Skeletal muscle satellite cell (primary cell): ENCODE data around the gene ZIC2.

Experiments
- H3K27me3 ChIP-seq: 2 replicates; pipeline ENCODE4 v1.7.0; 2013; ENCODE audit warnings: low read length; ENCODE audit not compliant: control insufficient read depth, insufficient read depth
- H3K36me3 ChIP-seq: 2 replicates; pipeline ENCODE4 v1.7.0; 2013; ENCODE audit warnings: mild to moderate bottlenecking, control low read depth, low read length; ENCODE audit not compliant: insufficient read depth
- H3K4me1 ChIP-seq: 2 replicates; pipeline ENCODE4 v1.7.0; 2013; ENCODE audit warnings: low read length; ENCODE audit not compliant: control insufficient read depth, insufficient read depth
- H3K4me2 ChIP-seq: 2 replicates; pipeline ENCODE4 v1.7.0; 2013; ENCODE audit warnings: mild to moderate bottlenecking, low read length
- H3K4me3 ChIP-seq: 2 replicates; pipeline ENCODE4 v1.7.0; 2013; ENCODE audit warnings: low read length
- H3K9ac ChIP-seq: 2 replicates; pipeline ENCODE4 v1.7.0; 2013; ENCODE audit warnings: mild to moderate bottlenecking, low read depth, low read length, moderate library complexity
- H3K9me3 ChIP-seq: replicated peaks from 2 replicates; pipeline ENCODE4 v1.7.0; 2013; ENCODE audit warnings: mild to moderate bottlenecking, control low read depth, low read length

ZIC2 gene

DNA sequence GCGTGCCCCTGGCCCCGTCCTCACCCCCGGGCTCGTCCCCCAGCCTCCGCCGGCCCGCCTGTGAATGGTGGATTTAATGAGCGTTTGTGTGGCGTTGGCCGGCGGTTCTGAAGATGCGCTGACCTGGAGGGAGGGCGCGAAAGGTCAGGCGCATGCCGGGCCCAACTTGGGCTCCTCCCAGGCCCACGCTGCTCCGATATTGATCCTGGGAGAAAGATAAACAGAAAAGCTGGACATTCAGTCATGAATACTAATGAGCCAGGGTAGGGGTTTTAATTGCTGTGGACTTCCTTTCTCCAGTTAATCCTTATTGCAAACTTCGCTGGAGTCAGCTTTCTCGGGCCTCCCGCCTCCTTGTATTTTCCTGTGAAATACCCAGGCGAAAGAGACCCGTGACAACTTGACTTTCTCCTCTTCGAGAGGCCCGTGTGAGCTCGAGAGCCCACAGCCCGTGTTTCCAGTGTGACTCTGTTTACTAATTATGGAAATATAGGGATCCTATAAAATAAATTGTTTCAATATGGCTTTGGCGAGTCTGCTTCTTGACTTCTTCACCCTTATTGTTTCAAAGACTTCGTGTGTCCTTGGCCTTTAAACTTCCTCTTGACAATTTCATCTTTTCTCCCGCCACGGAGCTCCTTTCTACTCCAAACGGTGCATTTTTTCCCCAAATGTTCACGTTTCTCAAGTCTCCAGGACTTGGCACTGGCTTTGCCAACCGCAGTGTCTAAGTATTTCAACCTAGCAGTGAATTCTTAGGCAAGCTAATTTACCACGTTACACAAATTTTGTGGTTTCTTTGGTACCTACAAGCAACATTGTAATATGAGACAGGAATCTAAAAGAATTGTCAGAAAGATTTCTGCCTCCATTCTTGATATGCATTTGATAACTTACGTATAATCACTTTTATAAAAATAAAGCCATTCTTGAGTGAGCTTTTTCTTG lies 10.5 kb downstream of the ZIC2 start:
- no peak overlapping the region for H3K4me3 ChIP-seq
- H3K4me1 ChIP-seq = no peaks in the 10 kb centered on the region
- H3K4me2 ChIP-seq = no peak overlapping the region
- H3K9ac ChIP-seq = no peak overlapping the region
- H3K9me3 ChIP-seq = no peaks in the 10 kb centered on the region
- H3K36me3 ChIP-seq = no peaks in the 10 kb centered on the region
- peaks cover 99% of the 10 kb centered on the region for H3K27me3 ChIP-seq

GRCh38 chr13:99992949-99993351 lies 11.4 kb downstream of the ZIC2 start:
- Histone ChIP-seq H3K9ac (no peak overlapping the region), H3K36me3 (no peaks in the 10 kb centered on the region), H3K4me2 (no peak overlapping the region), H3K4me1 (no peaks in the 10 kb centered on the region), H3K27me3 (peaks cover 98% of the 10 kb centered on the region), H3K4me3 (no peak overlapping the region), H3K9me3 (no peaks in the 10 kb centered on the region)

DNA sequence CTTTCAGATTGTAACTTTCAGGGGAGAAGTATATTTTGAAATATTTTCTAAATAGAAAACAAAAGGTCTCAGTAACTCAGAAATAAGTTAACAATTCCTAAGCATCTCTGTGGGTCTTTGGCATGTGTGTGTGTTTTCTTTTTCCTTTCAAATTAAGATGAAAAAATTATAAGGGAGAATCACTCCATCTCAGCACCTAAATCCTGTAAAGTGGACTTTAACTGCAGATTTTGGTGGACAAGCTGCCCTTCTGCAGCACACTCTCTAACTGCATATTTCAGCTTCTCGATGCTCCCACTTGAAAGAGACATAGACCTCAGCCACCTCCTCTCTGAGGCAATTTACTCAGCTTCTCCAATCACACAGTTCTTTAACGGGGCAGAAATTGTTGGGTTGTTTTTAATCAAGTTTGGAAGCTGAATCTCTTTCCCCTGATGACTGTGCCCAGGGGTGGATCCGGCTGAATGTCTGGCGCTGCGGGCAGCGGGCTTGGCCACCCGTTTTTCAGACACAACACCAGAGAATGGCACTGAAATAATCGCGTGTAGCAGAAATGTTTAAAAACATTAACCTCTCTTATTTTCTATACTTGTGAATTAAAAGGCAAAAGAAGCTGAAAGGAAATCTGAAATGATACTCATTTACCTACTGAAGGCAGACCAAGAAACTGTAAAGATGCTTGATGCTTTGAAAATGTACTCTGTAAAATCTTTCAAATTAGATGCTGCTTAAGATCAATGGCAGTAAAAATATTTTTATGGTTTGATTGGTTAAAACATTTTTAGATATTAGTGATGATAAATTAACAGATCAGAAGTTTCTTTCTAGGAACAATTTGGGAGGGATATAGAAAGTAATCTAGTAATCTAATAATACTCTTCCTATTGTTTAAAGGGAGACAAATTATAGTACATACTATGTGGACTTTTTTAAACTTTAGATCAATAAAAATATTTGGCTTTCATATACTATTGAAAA lies 12.4 kb downstream of the ZIC2 start:
- Histone ChIP-seq H3K9me3 (no peaks in the 10 kb centered on the region), H3K27me3 (peaks cover 98% of the 10 kb centered on the region), H3K4me3 (no peak overlapping the region), H3K4me2 (no peak overlapping the region), H3K4me1 (no peaks in the 10 kb centered on the region), H3K36me3 (no peaks in the 10 kb centered on the region), H3K9ac (no peak overlapping the region)

DNA sequence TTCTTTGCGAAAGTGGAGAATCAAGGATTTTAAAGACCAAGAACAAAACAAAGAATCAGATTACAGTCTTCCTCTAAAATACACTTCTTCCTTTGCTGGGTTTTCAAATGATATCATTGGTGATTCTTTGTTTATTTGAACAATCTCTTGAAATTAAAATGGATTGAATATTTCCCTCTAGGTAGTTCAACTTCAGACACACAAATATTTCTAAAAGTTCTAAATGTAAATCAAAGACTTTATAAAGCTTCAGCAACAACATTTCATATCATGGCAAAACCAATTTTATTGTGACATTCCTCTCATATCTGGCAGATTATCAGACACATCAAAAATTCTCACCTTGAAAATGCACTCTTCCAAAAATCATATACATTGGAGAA lies 13.0 kb downstream of the ZIC2 start:
- no peaks in the 10 kb centered on the region for H3K36me3 ChIP-seq
- no peak overlapping the region for H3K4me3 ChIP-seq
- no peaks in the 10 kb centered on the region for H3K4me1 ChIP-seq
- H3K27me3 ChIP-seq = peaks cover 98% of the 10 kb centered on the region
- H3K9me3 ChIP-seq = no peaks in the 10 kb centered on the region
- H3K4me2 ChIP-seq = no peak overlapping the region
- no peak overlapping the region for H3K9ac ChIP-seq

- no peaks in the 10 kb centered on the region for H3K36me3 ChIP-seq
- H3K4me1 ChIP-seq = no peaks in the 10 kb centered on the region
- H3K4me2 ChIP-seq = no peak overlapping the region
- no peak overlapping the region for H3K9ac ChIP-seq
- no peak overlapping the region for H3K4me3 ChIP-seq
- peaks cover 96% of the 10 kb centered on the region for H3K27me3 ChIP-seq
- no peaks in the 10 kb centered on the region for H3K9me3 ChIP-seq
Observed at GRCh38 chr13:99995104-99995588, 13.6 kb downstream of the ZIC2 start.

GRCh38 chr13:99995589-99996380 lies 14.2 kb downstream of the ZIC2 start:
- no peak overlapping the region for H3K4me2 ChIP-seq
- no peak overlapping the region for H3K4me3 ChIP-seq
- H3K9ac ChIP-seq = no peak overlapping the region
- no peaks in the 10 kb centered on the region for H3K4me1 ChIP-seq
- H3K36me3 ChIP-seq = no peaks in the 10 kb centered on the region
- no peaks in the 10 kb centered on the region for H3K9me3 ChIP-seq
- H3K27me3 ChIP-seq = peaks cover 89% of the 10 kb centered on the region

GRCh38 chr13:99996381-99996973 lies 14.9 kb downstream of the ZIC2 start:
- Histone ChIP-seq H3K27me3 (peaks cover 82% of the 10 kb centered on the region), H3K36me3 (no peaks in the 10 kb centered on the region), H3K4me2 (no peak overlapping the region), H3K9me3 (no peaks in the 10 kb centered on the region), H3K4me3 (no peak overlapping the region), H3K4me1 (no peaks in the 10 kb centered on the region), H3K9ac (no peak overlapping the region)

- Histone ChIP-seq H3K4me3 (no peak overlapping the region), H3K4me2 (no peak overlapping the region), H3K9me3 (no peaks in the 10 kb centered on the region), H3K36me3 (no peaks in the 10 kb centered on the region), H3K4me1 (no peaks in the 10 kb centered on the region), H3K9ac (no peak overlapping the region), H3K27me3 (peaks cover 77% of the 10 kb centered on the region)
Observed at GRCh38 chr13:99997702-99998214, 16.2 kb downstream of the ZIC2 start.

DNA sequence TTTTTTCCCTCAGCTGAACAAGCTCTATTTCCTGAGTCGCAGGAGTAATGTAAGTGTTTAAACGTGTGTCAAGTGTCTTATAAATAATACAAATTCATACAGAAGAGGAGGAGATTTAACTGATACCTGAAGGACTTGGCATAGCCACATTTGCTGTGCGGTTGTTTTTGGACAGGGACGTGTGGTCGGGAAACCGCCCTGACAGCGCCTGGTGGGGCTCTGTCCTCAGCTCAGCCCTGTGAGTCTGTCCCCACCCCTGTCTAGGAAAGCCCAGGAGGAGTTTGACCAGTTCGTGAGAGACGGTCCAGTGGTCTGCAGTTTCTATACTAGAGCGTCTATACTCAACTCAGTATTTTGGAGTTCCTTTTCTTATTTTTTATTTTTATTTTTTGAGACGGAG lies 16.7 kb downstream of the ZIC2 start:
- no peaks in the 10 kb centered on the region for H3K4me1 ChIP-seq
- H3K9ac ChIP-seq = no peak overlapping the region
- peaks cover 72% of the 10 kb centered on the region for H3K27me3 ChIP-seq
- H3K4me3 ChIP-seq = no peak overlapping the region
- H3K4me2 ChIP-seq = no peak overlapping the region
- H3K36me3 ChIP-seq = no peaks in the 10 kb centered on the region
- H3K9me3 ChIP-seq = no peaks in the 10 kb centered on the region

- no peak overlapping the region for H3K9ac ChIP-seq
- H3K9me3 ChIP-seq = no peaks in the 10 kb centered on the region
- H3K27me3 ChIP-seq = peaks cover 5% of the 10 kb centered on the region
- H3K4me1 ChIP-seq = no peaks in the 10 kb centered on the region
- no peaks in the 10 kb centered on the region for H3K36me3 ChIP-seq
- no peak overlapping the region for H3K4me3 ChIP-seq
- no peak overlapping the region for H3K4me2 ChIP-seq
Observed at GRCh38 chr13:100014621-100015020, 33.0 kb downstream of the ZIC2 start.
